HG02763 (cell line): ENCODE measurements around the gene RAB7A.
"Not testable (repeated sequence)": the region's sequence is repeated elsewhere in the genome, so short reads cannot be mapped to it uniquely, and the experiment has no call there.

Experiments used
- ATAC-seq: cut with Tn5 transposase; IDR thresholded peaks from one replicate; pipeline ENCODE4 v1.9.1; 2021; ENCODE audit warnings: mild to moderate bottlenecking, moderate library complexity; ENCODE audit not compliant: unreplicated experiment

Gene RAB7A

DNA sequence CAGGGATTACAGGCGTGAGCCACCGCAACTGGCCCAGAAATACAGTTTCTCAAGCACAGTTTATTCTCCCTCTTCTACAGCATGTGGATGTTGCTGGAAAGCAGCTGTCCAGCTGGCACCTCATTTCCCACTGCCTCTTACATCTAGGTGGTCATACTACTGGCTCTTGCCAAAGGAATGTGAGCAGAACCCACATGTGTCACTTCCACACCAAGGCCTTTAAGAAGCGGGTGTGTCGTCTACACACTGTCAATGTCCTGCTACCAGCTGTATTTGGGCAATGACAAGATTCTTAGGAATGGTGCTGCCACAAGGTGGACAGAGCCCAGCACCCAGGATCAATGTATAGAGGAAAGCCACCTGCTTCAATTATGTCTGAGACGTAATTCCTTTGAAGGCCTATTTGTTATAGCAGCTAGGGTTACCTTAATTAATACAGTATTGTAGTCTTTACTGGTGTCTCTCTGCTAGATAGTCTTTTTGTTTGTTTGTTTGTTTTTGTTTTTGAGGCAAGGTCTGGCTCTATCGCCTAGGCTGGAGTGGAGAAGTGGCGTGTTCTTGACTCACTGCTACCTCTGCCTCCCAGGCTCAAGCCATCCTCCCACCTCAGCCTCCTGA, 15.1 kb upstream of the RAB7A start:
- no peak for ATAC-seq

- no peak for ATAC-seq
Measured at GRCh38 chr3:128712848-128713247, 13.1 kb upstream of the RAB7A start.

DNA sequence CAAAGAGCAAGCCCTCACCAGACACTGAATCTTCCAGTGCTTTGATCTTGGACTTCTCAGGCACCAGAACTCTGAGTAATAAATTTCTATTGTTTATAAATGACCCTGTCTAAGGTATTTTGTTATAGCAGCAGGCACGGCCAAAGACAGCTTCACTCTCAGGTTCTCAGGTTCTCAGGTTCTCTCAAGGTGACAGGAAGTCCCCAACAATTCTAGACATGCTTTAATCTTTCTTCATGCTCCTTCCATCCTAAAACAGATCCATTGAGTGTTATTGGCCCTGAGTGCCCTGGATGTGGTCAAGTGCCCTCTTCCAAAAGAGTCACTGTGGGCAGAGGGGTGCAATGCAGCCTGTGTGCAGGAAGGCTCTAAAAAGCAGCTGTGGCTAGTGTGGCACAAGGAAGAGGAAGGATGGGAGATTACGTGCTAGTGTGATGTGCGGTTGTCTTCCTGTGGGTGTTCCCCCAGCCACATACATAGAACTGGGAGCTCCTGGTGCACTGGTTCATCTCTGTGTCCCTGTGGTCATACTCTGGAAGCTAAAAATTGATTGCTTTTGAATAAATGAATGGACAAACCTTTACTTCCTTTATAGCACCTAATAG, 11.0 kb upstream of the RAB7A start:
- no peak for ATAC-seq

DNA sequence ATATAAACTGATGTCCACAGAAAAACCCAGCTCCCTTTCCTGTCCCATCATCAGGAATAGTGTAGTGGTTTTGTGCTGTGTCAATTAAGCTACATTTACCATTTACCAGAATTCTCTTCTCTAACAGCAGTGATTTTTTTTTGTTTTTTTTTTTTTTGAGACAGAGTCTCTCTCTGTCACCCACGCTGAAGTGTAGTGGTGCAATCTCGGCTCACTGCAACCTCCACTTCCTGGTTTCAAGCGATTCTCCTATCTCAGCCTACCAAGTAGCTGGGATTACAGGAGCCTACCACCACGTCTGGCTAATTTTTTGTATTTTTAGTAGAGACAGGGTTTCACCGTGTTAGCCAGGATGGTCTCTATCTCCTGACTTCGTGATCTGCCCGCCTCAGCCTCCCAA, 7.1 kb upstream of the RAB7A start:
- ATAC-seq, result not testable (repeated sequence)

DNA sequence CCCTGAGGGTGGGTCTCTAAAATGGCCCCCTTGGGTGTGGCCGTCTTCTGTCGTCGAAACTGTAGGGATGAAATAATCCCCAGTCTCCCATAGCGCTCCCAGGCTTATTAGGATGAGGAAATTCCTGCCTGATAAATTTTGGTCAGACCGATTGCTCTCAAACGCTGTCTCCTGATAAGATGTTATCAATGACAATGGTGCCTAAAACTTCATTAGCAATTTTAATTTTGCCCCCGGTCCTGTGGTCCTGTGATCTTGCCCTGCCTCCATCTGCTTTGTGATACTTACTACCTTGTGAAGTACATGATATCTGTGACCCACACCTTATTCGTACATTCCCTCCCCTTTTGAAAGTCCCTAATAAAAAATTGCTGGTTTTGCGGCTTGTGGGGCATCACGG, 5.1 kb upstream of the RAB7A start:
- no peak for ATAC-seq

GRCh38 chr3:128723477-128723876, 2.5 kb upstream of the RAB7A start:
- no peak for ATAC-seq

- peak; percentile 7 for ATAC-seq
Measured at GRCh38 chr3:128725547-128726022, 398 bp upstream of the RAB7A start.

- ATAC-seq, result no peak
Measured at GRCh38 chr3:128727059-128727458, 1.1 kb downstream of the RAB7A start.

- ATAC-seq, result no peak
Measured at GRCh38 chr3:128727485-128727884, 1.5 kb downstream of the RAB7A start.

GRCh38 chr3:128727996-128728395, 2.0 kb downstream of the RAB7A start:
- no peak for ATAC-seq

- not testable (repeated sequence) for ATAC-seq
Measured at GRCh38 chr3:128728521-128728920, 2.5 kb downstream of the RAB7A start.

DNA sequence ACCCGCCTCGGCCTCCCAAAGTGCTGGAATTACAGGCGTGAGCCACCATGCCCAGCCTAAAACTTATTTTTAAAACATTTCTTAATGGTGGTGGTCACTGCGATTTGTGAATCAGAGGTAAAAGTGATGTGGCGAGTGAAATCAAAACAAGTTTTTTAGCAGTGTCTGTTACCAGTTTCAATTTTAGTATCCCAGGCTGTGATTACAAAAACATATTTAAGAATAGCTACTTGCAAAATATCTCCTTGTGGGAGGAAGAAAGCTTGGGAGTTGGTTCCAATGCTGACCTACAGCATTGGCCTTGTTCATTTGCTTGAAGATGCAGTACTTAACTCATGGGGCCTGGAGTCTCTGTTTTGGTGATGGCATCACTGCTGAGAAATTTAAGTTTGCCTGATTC, 4.5 kb downstream of the RAB7A start:
- no peak for ATAC-seq

DNA sequence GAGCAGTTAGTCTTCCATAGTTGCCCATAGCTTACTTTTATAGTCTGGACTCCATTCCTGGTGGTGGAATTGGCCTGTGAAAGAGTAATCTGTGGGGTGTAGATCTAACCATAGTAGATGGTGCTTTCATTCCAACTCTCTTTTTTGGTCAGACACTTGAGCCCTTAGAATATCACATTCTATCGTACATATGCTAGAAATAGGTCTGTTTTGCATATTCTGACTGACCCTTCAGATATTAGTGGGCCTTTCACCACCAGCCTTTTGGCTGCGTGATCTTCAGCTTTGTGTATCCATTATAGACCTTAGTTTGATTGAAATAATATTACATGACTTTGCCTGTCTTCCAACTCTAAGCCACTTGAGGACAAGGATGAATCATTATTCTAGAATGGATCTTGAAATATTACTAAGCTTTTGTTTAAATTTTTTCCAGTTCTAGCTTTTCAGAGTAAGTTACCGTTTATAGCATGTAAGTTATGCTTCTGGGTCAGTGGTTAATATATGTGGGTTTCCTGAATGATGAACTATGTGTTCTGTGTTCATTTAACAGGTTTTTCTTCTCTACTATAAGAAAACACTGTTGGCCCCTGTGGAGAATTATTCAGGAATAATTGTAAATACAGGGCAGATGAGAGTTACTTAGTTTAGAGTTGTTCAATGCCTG, 8.7 kb downstream of the RAB7A start:
- ATAC-seq, result no peak

GRCh38 chr3:128735287-128735686, 9.3 kb downstream of the RAB7A start:
- no peak for ATAC-seq

DNA sequence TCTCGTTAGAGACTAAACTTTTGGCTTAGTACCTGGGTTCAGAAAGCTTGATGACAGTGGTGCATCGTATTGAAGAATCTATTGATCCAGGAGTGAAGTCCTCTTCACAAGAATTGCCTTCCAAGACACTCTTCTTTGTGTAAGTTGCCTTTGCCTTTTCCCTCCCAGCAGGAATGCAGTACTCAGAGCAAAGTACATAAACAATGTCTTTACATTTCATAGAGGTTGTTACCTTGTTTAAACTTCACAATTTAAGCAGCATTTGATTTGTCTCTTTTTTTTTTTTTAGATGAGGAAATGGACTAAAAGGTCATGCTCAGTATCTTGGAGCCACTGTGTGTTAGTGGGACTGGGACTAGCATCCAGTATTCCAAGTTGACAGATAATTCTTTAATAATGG, 9.9 kb downstream of the RAB7A start:
- no peak for ATAC-seq

DNA sequence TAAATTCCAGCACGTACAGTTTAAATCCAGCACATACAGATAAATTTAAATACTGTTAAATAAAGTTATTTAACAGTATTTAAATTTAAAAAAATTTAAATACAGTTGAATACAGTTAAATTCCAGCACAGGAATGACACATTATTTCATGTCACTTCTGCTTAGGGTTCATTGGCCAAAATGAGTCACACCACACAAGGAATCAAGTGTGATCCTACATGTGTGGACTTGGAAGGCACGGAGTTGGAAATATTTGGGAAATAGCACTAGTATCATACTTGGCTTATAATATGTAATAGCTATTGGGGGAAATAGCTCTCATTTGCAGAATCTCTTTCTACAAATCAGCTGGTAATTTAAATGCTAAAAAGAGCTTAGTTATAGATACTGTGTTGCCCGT, 10.6 kb downstream of the RAB7A start:
- no peak for ATAC-seq

GRCh38 chr3:128740621-128741020, 14.6 kb downstream of the RAB7A start:
- ATAC-seq, result no peak

DNA sequence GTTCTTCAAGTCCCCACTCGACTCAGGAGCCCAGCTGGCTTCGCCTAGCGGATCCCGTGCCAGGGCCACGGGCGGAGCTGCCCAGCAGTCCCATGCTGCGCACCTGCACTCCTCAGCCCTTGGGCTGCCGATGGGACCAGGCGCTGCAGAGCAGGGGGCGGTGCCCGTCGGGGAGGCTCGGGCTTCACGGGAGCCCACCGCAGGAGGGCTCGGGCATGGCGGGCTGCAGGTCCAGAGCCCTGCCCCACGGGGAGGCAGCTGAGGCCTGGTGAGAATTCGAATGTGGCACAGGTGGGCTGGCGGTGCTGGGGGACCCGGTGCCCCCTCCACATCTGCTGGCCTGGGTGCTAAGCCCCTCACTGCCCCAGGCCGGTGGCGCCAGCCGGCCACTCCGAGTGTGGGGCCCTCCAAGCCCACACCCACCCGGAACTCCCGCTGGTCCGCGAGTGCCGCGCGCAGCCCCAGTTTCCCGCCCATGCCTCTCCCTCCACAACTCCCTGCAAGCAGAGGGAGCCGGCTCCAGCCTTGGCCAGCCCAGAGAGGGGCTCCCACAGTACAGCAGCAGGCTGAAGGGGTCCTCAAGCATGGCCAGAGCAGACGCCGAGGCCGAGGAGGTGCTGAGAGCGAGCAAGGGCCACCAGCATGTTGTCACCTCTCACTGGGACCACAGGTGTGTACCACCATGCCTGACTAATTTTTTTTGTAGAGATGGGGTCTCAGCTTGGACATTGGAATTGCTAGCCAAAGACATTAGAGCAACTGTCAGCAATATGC, 17.0 kb downstream of the RAB7A start:
- no peak for ATAC-seq

DNA sequence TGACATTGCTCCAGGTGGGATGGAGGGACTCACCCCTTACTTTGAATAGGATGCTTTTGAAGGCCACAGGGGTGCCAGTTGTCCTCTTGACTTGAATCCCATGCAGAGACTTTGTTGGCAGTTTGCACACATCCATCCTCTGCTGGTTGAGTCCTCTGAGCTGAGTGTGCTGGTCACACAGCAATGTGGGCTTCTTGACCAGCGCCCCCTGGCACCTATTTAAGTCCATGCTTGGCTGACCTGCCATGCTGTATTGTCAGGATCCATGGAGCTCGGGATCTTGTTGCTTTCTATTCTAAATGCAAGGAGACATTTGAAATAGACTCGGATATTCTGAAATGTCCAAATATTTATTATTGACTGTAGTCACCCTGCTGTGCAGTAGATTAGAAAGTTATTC, 19.8 kb downstream of the RAB7A start:
- ATAC-seq, result no peak

- no peak for ATAC-seq
Measured at GRCh38 chr3:128746881-128747280, 20.9 kb downstream of the RAB7A start.

GRCh38 chr3:128748557-128748956, 22.6 kb downstream of the RAB7A start:
- ATAC-seq, result no peak

DNA sequence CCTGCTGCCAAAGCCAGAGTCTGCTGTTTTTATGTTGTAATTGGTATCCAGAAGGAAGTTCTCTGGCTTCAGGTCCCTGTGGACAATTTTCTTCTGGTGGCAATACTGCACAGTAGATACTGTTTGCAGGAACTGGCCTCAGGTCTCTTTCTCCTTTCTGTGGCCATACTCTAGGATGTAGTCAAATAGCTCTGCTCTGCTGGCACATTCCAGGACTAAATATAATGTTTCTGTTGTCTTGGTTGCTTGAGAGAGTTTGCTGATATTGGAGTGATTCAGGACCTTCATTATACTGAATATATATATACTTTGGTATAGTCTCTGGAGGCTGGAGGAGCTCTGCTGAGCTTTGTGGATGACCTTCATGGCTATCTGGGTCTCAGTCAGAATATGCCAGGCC, 23.1 kb downstream of the RAB7A start:
- no peak for ATAC-seq
